HG03575 (cell line): ENCODE measurements around the gene NAIF1.
"Not testable (repeated sequence)": the region's sequence is repeated elsewhere in the genome, so short reads cannot be mapped to it uniquely, and the experiment has no call there.

Experiments
- ATAC-seq: cut with Tn5 transposase; IDR thresholded peaks from one replicate; pipeline ENCODE4 v1.9.1; 2021; ENCODE audit not compliant: unreplicated experiment, insufficient number of reproducible peaks, low FRiP score; ENCODE audit errors: extremely low read depth

Gene NAIF1, protein sequence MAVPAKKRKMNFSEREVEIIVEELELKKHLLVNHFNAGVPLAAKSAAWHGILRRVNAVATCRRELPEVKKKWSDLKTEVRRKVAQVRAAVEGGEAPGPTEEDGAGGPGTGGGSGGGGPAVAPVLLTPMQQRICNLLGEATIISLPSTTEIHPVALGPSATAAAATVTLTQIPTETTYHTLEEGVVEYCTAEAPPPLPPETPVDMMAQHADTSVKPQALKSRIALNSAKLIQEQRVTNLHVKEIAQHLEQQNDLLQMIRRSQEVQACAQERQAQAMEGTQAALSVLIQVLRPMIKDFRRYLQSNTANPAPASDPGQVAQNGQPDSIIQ

DNA sequence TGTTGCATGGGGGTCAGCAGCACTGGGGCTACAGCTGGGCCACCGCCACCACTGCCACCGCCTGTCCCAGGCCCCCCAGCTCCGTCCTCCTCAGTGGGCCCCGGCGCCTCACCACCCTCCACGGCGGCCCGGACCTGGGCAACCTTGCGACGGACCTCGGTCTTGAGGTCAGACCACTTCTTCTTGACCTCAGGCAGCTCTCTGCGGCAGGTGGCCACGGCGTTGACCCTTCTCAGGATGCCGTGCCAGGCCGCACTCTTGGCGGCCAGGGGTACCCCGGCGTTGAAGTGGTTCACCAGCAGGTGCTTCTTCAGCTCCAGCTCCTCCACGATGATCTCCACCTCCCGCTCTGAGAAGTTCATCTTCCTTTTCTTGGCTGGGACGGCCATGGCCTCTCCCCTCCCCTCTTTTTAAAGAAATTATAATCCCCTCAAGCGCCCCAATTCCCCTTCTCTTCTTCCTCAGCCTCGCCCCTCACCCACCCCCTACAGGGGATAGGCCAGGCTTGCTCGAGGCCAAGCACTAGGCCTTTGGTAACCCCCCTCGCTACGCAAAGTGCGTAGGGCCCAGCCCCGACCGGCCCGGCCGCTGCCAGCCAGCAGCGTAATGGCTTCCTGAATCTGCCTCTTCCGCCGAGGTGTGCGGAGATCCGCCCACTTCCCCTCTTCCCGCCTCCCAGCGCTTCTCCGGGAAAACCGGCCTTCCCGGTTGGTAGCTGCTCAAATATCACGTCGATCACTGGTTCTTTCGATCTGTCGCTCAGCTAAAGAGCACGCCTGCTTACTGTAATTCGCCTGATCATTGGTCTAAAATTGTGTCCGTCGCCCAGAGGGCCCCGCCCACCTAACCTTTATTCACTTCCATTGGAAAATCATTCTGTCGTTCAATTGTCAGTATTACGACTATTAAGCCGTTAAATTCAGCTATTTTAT is at the start of gene NAIF1:
Gene NAIF1 (minus strand): TSS at position 608 of the 932 bp plus-strand sequence. CDS start 219 bp downstream, at position 389.
- peak; percentile 52 for ATAC-seq

DNA sequence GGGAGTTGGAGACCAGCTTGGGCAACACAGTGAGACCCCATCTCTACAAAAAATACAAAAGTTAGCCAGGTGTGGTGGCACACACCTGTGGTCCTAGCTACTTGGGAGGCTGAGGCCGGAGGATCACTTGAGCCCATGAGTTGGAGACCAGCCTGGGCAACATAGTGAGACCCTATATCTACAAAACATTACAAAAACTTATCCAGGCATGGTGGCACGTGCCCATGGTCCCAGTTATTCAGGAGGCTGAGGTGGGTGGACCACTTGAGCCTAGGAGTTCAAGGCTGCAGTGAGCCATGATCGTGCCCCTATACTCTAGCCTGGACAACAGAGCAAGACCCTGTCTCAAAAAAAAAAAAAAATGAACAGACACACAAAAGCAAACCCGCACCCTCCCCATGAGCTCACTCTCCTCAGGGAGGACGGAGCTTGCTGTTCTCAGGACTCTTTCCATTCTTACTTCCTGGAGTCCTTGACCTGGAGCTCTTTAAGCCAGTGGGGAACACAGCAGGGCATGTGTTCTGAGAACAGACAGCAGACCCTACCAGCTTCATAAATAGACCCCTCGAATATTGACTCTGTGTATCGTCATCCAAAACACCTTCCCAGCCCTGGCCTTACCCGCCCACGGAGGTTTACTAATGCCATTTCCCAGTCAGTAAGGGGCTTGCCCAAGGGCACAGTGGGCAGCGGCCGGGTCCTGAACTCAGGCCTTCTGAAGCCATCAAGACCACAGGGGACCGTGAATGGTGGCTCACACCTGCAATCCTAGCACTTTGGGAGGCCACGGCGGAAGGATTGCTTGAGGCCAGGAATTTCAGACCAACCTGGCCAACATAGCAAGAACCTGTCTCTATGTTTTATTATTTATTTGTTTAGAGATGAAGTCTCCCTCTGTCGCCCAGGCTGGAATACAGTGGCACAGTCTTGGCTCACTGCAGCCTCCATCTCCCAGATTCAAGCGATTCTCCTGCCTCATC is 49.3 kb upstream of the NAIF1 start:
- no peak for ATAC-seq

DNA sequence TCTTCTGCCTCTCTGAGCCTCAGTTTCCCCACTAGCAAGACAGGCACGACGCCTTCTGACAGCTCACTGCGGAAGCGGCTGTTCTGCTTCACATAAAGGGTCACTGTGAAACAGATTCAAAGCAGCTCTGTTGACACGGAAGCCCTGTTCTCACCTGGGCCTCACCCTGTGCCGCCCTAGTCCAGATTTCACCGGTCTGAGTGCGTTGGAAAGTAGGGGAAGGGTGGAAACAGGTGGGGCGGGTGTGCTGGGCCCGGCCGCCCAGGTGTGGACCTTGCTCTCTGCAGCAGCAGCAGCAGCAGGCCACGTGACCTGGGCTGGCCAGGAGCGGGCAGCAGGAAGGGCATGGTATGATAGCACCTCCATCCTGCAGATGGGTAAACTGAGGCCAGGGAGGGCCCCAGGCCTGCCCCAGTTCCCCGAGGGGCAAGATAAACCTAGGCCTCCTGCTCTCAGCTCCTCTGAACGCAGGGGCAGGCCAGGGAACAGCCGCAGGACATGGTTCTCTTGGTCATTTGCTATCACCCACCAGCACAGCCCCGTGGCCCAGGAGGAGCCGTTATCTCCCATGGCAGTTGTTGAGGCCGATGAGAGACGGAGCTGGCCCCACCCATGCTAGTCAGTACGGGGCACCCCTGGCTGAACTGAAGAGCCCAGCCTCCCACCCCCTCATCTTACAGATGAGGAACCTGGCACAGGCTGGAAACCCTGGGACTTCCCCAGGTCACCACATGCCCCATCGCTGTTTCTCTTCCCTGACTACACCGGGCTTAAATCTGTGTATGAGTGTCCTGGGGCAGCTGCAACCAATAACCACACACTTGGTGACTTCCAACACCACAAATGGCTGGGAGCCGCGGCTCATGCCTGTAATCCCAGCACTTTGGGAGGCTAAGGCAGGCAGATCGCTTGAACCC is 48.3 kb upstream of the NAIF1 start:
- ATAC-seq, result no peak

DNA sequence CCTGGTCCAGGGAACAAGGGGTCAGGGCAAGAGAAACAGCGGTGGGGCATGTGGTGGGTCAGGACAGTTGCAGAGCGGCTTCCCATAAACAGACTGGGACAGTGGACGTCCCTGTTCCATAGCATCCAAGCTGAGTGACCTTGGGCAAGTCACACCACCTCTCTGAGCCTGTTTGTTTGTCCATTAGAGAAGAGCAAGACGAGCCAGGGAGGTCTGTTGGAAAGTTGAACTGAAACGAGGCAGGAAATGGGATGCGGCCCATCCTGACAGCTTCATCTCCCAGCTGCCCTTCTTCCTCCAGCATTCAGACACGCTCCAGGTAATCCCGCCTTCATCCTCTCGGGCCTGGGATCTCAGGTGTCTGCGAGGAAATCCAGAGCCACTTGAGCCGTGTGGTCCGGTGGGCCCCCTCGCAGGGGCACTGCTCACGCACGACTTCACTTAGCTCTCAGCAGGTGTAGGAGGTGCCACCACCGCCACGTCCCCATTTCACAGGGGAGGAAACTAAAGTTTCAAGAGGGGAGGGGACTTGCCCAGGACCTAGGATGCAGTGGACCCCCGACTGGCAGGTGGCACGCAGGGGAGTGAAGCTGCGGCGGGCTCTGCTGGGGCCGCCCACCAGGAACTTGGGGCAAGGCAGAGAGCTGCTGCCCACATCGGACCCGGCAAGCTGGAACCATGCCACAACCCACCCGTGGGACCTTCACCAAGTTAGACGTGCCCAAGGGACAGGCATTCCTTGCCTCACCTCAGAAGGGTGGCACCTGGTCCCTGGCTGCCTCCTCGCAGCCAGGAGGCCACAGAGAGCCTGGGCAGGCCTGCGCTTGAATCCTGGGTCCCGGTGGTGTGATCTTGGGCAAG is 47.4 kb upstream of the NAIF1 start:
- no peak for ATAC-seq

DNA sequence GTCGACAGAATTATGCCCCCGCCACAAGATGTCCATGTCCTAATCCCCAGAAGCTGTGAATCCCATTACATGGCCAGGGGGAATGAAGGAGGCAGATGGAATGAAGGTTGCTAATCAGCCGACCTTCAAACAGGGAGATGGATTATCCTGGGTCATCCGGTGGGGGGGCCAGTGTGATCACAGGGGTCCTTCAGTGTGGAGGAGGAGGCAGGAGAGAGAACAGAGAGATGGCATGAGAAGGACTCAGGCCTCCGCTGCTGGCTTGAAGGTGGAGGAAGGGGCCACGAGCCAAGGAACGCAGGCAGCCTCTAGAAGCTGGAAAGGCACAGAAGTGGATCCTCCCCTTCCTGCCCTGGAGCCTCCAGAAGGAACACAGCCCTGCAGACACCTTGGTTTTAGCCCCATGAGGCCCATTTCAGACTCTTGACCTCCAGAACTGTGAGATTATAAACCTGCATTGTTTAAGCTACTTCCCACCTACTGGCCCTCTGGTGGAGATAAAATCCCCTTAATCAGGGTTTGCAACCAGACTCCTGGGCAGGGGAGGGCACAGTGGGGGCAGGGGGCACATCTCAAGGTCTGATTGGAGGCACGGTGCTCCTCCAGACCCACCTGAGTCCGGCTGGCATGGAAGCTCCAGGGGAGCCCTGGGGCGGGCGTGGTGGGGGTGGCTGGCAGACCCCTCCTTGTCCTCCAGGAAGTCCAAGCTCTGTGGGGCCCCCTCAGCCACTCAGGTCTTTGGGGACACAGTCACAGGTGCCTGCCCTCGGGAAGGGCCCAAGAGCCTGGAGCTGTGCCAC is 46.6 kb upstream of the NAIF1 start:
- ATAC-seq, result no peak

DNA sequence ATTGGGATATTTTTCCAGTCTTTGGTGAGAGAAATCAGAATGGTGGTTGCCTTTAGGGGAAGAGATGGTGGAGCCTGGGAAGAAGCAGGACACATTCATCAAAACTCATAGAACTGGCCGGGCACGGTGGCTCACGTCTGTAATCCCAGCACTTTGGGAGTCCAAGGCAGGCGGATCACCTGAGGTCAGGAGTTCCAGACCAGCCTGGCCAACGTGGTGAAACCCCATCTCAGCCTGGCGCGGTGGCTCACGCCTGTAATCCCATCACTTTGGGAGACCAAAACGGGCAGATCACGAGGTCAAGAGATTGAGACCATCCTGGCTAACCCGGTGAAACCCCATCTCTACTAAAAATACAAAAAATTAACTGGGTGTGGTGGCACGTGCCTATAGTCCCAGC is 44.6 kb upstream of the NAIF1 start:
- not testable (repeated sequence) for ATAC-seq

DNA sequence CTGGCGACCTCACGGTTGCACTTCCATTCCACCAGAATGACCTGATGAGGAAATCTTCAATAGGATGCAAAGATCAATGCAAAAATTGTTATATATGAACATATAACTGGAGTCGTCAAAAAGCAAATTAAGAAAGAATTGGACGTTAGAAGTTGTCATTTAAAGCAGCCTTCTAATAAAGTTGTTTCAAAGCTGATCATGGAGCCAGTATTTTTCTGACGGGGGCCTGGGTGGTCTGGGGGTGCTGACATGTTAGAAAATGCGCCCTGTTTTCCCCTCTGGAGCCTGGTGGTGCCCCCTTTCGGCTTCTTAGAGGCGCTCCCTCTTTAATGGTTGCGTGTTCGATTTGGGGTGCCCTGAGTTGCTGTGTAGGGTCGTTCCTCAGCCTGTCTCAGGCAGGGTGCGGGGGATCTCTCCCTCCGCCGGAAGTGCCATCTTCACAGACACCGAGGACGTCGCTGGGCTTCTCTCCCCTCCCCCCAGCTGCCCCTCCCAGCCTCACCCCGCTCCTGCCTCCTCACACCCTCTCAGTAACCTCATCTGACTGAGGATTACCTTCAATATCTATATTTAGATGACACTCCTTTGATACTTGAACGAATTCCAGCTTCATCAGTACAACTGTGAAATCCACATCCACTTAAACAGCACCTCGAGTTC is 42.1 kb upstream of the NAIF1 start:
- ATAC-seq, result no peak

DNA sequence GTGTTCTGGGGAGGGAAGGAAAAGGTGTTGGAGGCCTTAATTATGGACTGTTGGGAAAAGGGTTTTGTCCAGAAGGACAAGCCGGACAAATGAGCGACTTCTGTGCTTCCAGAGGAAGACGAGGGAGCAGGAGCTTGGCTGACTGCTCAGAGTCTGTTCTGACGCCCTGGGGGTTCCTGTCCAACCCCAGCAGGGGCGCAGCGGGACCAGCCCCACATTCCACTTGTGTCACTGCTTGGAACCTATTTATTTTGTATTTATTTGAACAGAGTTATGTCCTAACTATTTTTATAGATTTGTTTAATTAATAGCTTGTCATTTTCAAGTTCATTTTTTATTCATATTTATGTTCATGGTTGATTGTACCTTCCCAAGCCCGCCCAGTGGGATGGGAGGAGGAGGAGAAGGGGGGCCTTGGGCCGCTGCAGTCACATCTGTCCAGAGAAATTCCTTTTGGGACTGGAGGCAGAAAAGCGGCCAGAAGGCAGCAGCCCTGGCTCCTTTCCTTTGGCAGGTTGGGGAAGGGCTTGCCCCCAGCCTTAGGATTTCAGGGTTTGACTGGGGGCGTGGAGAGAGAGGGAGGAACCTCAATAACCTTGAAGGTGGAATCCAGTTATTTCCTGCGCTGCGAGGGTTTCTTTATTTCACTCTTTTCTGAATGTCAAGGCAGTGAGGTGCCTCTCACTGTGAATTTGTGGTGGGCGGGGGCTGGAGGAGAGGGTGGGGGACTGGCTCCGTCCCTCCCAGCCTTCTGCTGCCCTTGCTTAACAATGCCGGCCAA is 41.3 kb upstream of the NAIF1 start:
- ATAC-seq, result no peak

DNA sequence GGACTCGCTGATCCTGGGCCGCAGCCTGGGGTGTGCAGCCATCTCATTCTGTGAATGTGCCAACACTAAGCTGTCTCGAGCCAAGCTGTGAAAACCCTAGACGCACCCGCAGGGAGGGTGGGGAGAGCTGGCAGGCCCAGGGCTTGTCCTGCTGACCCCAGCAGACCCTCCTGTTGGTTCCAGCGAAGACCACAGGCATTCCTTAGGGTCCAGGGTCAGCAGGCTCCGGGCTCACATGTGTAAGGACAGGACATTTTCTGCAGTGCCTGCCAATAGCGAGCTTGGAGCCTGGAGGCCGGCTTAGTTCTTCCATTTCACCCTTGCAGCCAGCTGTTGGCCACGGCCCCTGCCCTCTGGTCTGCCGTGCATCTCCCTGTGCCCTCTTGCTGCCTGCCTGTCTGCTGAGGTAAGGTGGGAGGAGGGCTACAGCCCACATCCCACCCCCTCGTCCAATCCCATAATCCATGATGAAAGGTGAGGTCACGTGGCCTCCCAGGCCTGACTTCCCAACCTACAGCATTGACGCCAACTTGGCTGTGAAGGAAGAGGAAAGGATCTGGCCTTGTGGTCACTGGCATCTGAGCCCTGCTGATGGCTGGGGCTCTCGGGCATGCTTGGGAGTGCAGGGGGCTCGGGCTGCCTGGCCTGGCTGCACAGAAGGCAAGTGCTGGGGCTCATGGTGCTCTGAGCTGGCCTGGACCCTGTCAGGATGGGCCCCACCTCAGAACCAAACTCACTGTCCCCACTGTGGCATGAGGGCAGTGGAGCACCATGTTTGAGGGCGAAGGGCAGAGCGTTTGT is 40.5 kb upstream of the NAIF1 start:
- no peak for ATAC-seq

DNA sequence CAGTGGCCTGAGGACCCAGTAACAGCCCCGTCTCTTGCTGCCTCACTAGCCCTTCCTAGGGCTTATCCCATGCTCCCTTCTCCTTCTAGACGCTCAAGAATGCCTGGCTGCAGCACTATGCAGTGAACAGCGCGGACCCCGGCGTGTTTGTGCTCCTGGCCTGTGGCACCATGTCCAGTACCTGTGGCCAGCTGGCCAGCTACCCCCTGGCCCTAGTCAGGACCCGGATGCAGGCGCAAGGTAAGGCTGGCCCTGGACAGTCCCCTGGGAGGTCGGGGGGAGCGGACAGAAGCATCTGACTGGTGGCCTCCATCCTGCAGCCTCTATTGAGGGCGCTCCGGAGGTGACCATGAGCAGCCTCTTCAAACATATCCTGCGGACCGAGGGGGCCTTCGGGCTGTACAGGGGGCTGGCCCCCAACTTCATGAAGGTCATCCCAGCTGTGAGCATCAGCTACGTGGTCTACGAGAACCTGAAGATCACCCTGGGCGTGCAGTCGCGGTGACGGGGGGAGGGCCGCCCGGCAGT is 39.9 kb upstream of the NAIF1 start:
- ATAC-seq, result no peak

DNA sequence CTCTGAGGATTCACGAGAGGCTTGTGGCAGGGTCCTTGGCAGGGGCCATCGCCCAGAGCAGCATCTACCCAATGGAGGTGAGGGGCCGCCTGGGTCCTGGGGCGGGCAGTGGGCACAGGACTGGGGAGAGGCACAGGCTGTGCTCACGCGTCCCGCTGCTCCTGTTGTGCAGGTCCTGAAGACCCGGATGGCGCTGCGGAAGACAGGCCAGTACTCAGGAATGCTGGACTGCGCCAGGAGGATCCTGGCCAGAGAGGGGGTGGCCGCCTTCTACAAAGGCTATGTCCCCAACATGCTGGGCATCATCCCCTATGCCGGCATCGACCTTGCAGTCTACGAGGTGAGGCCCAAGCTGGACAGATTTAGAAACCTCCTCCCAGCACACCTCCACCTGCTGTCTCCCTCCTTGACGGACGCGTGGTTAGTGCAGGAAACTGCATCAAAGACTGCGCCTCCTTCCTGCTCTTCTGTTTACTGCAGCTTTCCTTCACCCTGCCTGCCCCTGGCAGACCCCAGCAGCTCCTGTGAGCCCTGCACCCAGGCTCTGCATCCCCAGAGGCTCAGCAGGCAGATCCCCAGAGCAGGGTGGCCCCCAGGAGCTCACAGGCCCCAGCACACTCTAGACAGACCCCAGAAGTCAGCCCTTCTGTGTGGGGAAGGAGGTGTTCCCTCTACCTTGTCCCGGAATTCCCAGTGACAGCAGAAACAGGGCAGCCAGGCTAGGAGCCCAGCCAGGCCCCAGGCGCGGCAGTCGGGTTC is 39.2 kb upstream of the NAIF1 start:
- ATAC-seq, result no peak

DNA sequence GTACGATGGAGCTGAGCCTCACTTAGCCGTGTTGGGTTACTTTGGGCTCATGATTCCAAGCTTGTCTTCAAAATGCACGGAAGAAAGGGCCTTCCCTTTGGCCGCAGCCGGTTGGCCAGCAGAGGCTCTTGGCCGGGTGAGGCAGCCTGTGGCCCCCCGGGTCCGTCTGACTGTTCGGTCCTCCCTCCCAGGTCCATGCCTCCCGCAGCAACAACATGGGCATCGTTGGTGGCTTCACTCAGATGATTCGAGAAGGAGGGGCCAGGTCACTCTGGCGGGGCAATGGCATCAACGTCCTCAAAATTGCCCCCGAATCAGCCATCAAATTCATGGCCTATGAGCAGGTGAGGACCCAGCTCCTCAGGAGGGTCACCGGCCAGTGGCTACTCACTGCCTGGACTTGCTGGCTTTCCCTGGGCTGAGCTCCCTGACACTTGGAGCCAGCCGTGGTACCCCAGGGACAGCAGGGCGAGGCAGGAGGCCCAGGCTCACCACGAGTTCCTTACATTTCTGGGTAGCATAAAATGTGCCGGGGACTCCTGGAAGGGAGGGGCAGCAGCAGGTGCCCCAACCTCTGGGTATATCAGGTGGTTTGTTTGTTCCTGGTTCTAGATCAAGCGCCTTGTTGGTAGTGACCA is 38.5 kb upstream of the NAIF1 start:
- no peak for ATAC-seq

DNA sequence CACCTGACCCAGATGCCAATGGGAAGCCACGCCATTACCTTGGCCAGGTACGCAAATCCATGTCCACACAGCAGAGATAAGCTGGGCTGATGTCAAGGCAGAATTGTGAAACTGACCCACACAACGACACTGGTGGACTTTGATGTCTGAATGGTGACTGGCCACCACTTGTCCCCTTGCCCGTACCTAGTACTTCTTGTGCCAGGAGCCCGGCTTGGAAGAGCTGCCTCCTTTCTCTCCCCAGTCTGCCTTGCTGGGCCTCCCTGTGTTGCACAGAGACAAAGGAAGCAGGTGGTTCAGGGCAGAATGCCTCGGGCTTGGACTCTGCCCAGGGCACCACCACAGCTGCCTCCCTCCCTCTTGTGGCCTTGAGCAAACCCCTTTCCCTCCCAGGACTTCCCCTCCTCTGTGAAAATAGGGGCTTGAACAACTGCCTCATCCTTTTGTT is 37.1 kb upstream of the NAIF1 start:
- no peak for ATAC-seq
